GM19397 (cell line): ENCODE data around the gene SLC2A13.
"Not testable (repeated sequence)": the region's sequence is repeated elsewhere in the genome, so short reads cannot be mapped to it uniquely, and the experiment has no call there.

Experiments
- ATAC-seq: cut with Tn5 transposase; IDR thresholded peaks from one replicate; pipeline ENCODE4 v1.9.1; 2021; ENCODE audit warnings: mild to moderate bottlenecking, moderate library complexity; ENCODE audit not compliant: unreplicated experiment

SLC2A13 gene

GRCh38 chr12:40106202-40106533 is 287 bp upstream of the SLC2A13 start:
- no peak for ATAC-seq

- ATAC-seq = no peak
These were observed 691 bp downstream of the SLC2A13 start for GRCh38 chr12:40105265-40105514.

- no peak for ATAC-seq
These were observed 1.2 kb downstream of the SLC2A13 start for GRCh38 chr12:40104461-40105264.

GRCh38 chr12:40103043-40103442 is 2.8 kb downstream of the SLC2A13 start:
- no peak for ATAC-seq

- ATAC-seq = no peak
These were observed 4.1 kb downstream of the SLC2A13 start for GRCh38 chr12:40101747-40102146.

- no peak for ATAC-seq
These were observed 6.4 kb downstream of the SLC2A13 start for GRCh38 chr12:40099423-40099853.

- ATAC-seq = no peak
These were observed 7.3 kb downstream of the SLC2A13 start for GRCh38 chr12:40098406-40099145.

- ATAC-seq = no peak
These were observed 12.4 kb downstream of the SLC2A13 start for GRCh38 chr12:40093512-40093911.

- no peak for ATAC-seq
These were observed 19.4 kb downstream of the SLC2A13 start for GRCh38 chr12:40086471-40086870.

- no peak for ATAC-seq
These were observed 27.6 kb downstream of the SLC2A13 start for GRCh38 chr12:40078266-40078665.

- no peak for ATAC-seq
These were observed 30.4 kb downstream of the SLC2A13 start for GRCh38 chr12:40075458-40075857.

- ATAC-seq = no peak
These were observed 37.5 kb downstream of the SLC2A13 start for GRCh38 chr12:40068416-40068815.

GRCh38 chr12:40065636-40066035 is 40.2 kb downstream of the SLC2A13 start:
- no peak for ATAC-seq

- no peak for ATAC-seq
These were observed 42.5 kb downstream of the SLC2A13 start for GRCh38 chr12:40063414-40063813.

GRCh38 chr12:40058721-40059190 is 47.1 kb downstream of the SLC2A13 start:
- ATAC-seq = no peak

GRCh38 chr12:40056373-40056772 is 49.5 kb downstream of the SLC2A13 start:
- no peak for ATAC-seq

- no peak for ATAC-seq
These were observed 50.1 kb downstream of the SLC2A13 start for GRCh38 chr12:40055776-40056175.

- no peak for ATAC-seq
These were observed 50.7 kb downstream of the SLC2A13 start for GRCh38 chr12:40055228-40055579.

- ATAC-seq = no peak
These were observed 51.2 kb downstream of the SLC2A13 start for GRCh38 chr12:40054555-40055227.

- no peak for ATAC-seq
These were observed 56.6 kb downstream of the SLC2A13 start for GRCh38 chr12:40049268-40049667.

GRCh38 chr12:40047002-40047401 is 58.9 kb downstream of the SLC2A13 start:
- ATAC-seq = not testable (repeated sequence)

- ATAC-seq = no peak
These were observed 60.2 kb downstream of the SLC2A13 start for GRCh38 chr12:40045656-40046055.
